Gastroesophageal sphincter (tissue), 4 donors: Measurements from ENCODE around the gene ZCCHC10. TPM values are rescaled to one million over a fixed set of nuclear protein-coding genes. Genes with fewer than 3 reads are reported as not detected.
"Not testable (repeated sequence)": the region's sequence is repeated elsewhere in the genome, so short reads cannot be mapped to it uniquely, and the experiment has no call there.

ENCODE experiments used
- ATAC-seq: fragments of 150-250 bp; one replicate; pipeline ENCODE4 v1.9.1; 2016; ENCODE audit warnings: mild to moderate bottlenecking, moderate library complexity
- H3K27ac ChIP-seq, 4 donors: fragments of 200-600 bp; sonication (generic) in 3 of 4; 1 replicate in 3 of 4; 2 replicates in 1 of 4; pipeline ENCODE4 v1.5.1; 2016 to 2019
- H3K27me3 ChIP-seq: fragments of 200-600 bp; sonication (generic); one replicate; pipeline ENCODE4 v1.5.1; 2019
- H3K36me3 ChIP-seq, 2 donors: fragments of 200-600 bp; sonication (generic); one replicate each; pipeline ENCODE4 v1.5.1; 2019; ENCODE audit warnings: control low read depth in 1 of 2
- H3K4me1 ChIP-seq, 3 donors: fragments of 200-600 bp; sonication (generic); 1 replicate in 2 of 3; 2 replicates in 1 of 3; pipeline ENCODE4 v1.5.1; 2016 to 2019; ENCODE audit warnings: control low read depth in 2 of 3
- H3K4me3 ChIP-seq, 2 donors: fragments of 200-600 bp; sonication (generic); one replicate each; pipeline ENCODE4 v1.5.1; 2019; ENCODE audit warnings: mild to moderate bottlenecking in 1 of 2, moderate library complexity in 1 of 2
- H3K9me3 ChIP-seq, 3 donors: fragments of 200-600 bp; sonication (generic); one replicate each; pipeline ENCODE4 v1.5.1; 2017 to 2019; ENCODE audit warnings: control low read depth in 2 of 3
- CTCF ChIP-seq, 4 experiments: fragments of 200-600 bp in 2 of 4; fragments of 450-650 bp in 2 of 4; sonication (generic) in 1 of 4; IDR thresholded peaks; one replicate each; pipeline ENCODE4 v1.5.1; 2017 to 2019; ENCODE audit warnings: antibody characterized with exemption in 4 of 4, mild to moderate bottlenecking in 2 of 4, moderate library complexity in 2 of 4
- EP300 ChIP-seq: sonication (generic); formaldehyde crosslinking; IDR thresholded peaks from one replicate; pipeline ENCODE4 v1.6.1; 2017; ENCODE audit warnings: antibody characterized with exemption, mild to moderate bottlenecking
- POLR2A ChIP-seq, 2 donors: fragments of 450-650 bp; IDR thresholded peaks; one replicate each; pipeline ENCODE4 v1.6.1; 2017; ENCODE audit warnings: antibody characterized with exemption in 2 of 2, mild to moderate bottlenecking in 2 of 2, moderate library complexity in 1 of 2
- POLR2AphosphoS5 ChIP-seq: sonication (generic); formaldehyde crosslinking; IDR thresholded peaks from one replicate; pipeline ENCODE4 v1.6.1; 2017; ENCODE audit warnings: antibody characterized with exemption
- WGBS, 2 donors: methylation state at CpG; one replicate each; pipeline ENCODE4 v1.1.5; 2018; ENCODE audit warnings: low coverage in 1 of 2; 5-methylcytosine and 5-hydroxymethylcytosine counted together
- total RNA-seq, 4 donors: library from RNA; depleted of rRNA; stranded (reverse); fragments of >200 nt; gene quantifications; one replicate each; pipeline ENCODE4 v1.1.0, GENCODE V29; 2016

Gene ZCCHC10
- total RNA-seq, 4 donors from 2014 or later, result 12.5 to 15.7 (median 13.5) TPM

- H3K4me3 ChIP-seq, result no peak overlapping the region
- H3K36me3 ChIP-seq, result no peaks in the 10 kb centered on the region
- no peak for TF ChIP-seq POLR2AphosphoS5
- TF ChIP-seq EP300, result no peak
- TF ChIP-seq POLR2A (IDR thresholded peaks at IDR 0.05), result no peak
- no peak for TF ChIP-seq CTCF (IDR thresholded peaks at IDR 0.05)
- no peaks in the 10 kb centered on the region for H3K4me1 ChIP-seq
- H3K27ac ChIP-seq, result no peak overlapping the region
- no peak for ATAC-seq
- H3K9me3 ChIP-seq, result peaks cover 0 to 8% (median 0%) of the 10 kb centered on the region in 3 donors
- H3K27me3 ChIP-seq, result no peaks in the 10 kb centered on the region
- 64 to 67% methylated on average over 8 to 11 of the region's 16 CpGs for WGBS, 2 donors
These were observed 54.6 kb downstream of the ZCCHC10 start for GRCh38 chr5:132971483-132972435.

- WGBS, 2 donors, result 81 to 87% methylated on average over 3 of the region's 4 CpGs
- no peak for ATAC-seq
- no peaks in the 10 kb centered on the region for H3K9me3 ChIP-seq
- TF ChIP-seq POLR2A (IDR thresholded peaks at IDR 0.05), result no peak
- no peak for TF ChIP-seq POLR2AphosphoS5
- no peak for TF ChIP-seq EP300
- TF ChIP-seq CTCF (IDR thresholded peaks at IDR 0.05), result no peak
- H3K36me3 ChIP-seq, result no peaks in the 10 kb centered on the region
- no peak overlapping the region for H3K4me3 ChIP-seq
- H3K4me1 ChIP-seq, result peaks cover 3 to 30% (median 3%) of the 10 kb centered on the region in 3 donors
- H3K27ac ChIP-seq, result no peak overlapping the region
- no peaks in the 10 kb centered on the region for H3K27me3 ChIP-seq
These were observed 61.2 kb downstream of the ZCCHC10 start for GRCh38 chr5:132965120-132965519.

GRCh38 chr5:132963171-132964104 lies 62.9 kb downstream of the ZCCHC10 start, which contains the start of gene AFF4:
TSS of gene AFF4 (minus strand) at chr5:132963634. CDS start at chr5:132937189, 26,445 bp downstream.
- 11% methylated on average over 3 of the region's 98 CpGs; no CpG with 5 or more reads in 1 of the 2 donors for WGBS, 2 donors
- H3K9me3 ChIP-seq, result no peaks in the 10 kb centered on the region
- H3K27ac ChIP-seq, result peak within 1 kb of the TSS; percentile 88 to 100 (median 100)
- TF ChIP-seq EP300, result no peak
- TF ChIP-seq POLR2A (IDR thresholded peaks at IDR 0.05), result peak; percentile 96 to 97
- TF ChIP-seq CTCF (IDR thresholded peaks at IDR 0.05), result peak in 1 of 4 experiments; percentile 8
- TF ChIP-seq POLR2AphosphoS5, result peak; percentile 98
- ATAC-seq, result peak; percentile 96
- H3K4me3 ChIP-seq, result peak within 1 kb of the TSS; percentile 51 to 100
- H3K27me3 ChIP-seq, result no peaks in the 10 kb centered on the region
- no peaks in the 10 kb centered on the region for H3K36me3 ChIP-seq
- H3K4me1 ChIP-seq, result peaks cover 3 to 44% (median 3%) of the 10 kb centered on the region in 3 donors

- H3K27me3 ChIP-seq, result no peaks in the 10 kb centered on the region
- whole genome bisulfite sequencing, 2 donors, result 0 to 1% methylated on average over 19 to 21 of the region's 21 CpGs
- H3K4me3 ChIP-seq, result peak overlapping the region; percentile 51 to 100
- no peaks in the 10 kb centered on the region for H3K9me3 ChIP-seq
- H3K36me3 ChIP-seq, result no peaks in the 10 kb centered on the region
- no peak for TF ChIP-seq POLR2A (IDR thresholded peaks at IDR 0.05)
- TF ChIP-seq POLR2AphosphoS5, result peak; percentile 60
- ATAC-seq, result no peak
- peaks cover 3 to 50% (median 3%) of the 10 kb centered on the region in 3 donors for H3K4me1 ChIP-seq
- peak overlapping the region; percentile 88 to 100 (median 100) for H3K27ac ChIP-seq
These were observed 63.8 kb downstream of the ZCCHC10 start for GRCh38 chr5:132962429-132963021.

- Histone ChIP-seq H3K4me1 (peaks cover 3 to 57% (median 3%) of the 10 kb centered on the region in 3 donors), H3K9me3 (no peaks in the 10 kb centered on the region), H3K36me3 (no peaks in the 10 kb centered on the region), H3K27ac (peak overlapping the region; percentile 88 to 100 (median 100)), H3K4me3 (peak overlapping the region; percentile 51 to 100), H3K27me3 (no peaks in the 10 kb centered on the region)
- WGBS, 2 donors, result 2 to 11% methylated on average over 5 of the region's 5 CpGs
- TF ChIP-seq POLR2AphosphoS5 (no peak), CTCF (IDR thresholded peaks at IDR 0.05) (no peak), POLR2A (IDR thresholded peaks at IDR 0.05) (no peak), EP300 (no peak)
- no peak for ATAC-seq
These were observed 64.5 kb downstream of the ZCCHC10 start for GRCh38 chr5:132961887-132962286.

- H3K36me3 ChIP-seq, ATAC-seq, H3K9me3 ChIP-seq, H3K27me3 ChIP-seq: not testable (repeated sequence)
- H3K4me3 ChIP-seq, result peak overlapping the region; percentile 51 to 100
- WGBS, 2 donors, result 40 to 56% methylated on average over 1 to 4 of the region's 11 CpGs
- peaks cover 3 to 62% (median 3%) of the 10 kb centered on the region in 3 donors for H3K4me1 ChIP-seq
- H3K27ac ChIP-seq, result peak overlapping the region in 3 of 4 donors; percentile 100
These were observed 65.1 kb downstream of the ZCCHC10 start for GRCh38 chr5:132961123-132961815.
